Vagina (tissue), 2 donors: ENCODE data around the gene OSBPL10. TPM values are rescaled to one million over a fixed set of nuclear protein-coding genes. Genes with fewer than 3 reads are reported as not detected.

Source experiments
- DNase-seq, 2 donors: peaks; one replicate each; pipeline ENCODE4 v3.0.0-alpha.2; 2017; ENCODE audit errors: extremely low spot score in 2 of 2
- H3K27ac ChIP-seq: fragments of 200-600 bp; sonication (generic); one replicate; pipeline ENCODE4 v1.5.1; 2019
- H3K27me3 ChIP-seq: fragments of 200-600 bp; sonication (generic); one replicate; pipeline ENCODE4 v1.5.1; 2019
- H3K36me3 ChIP-seq, 2 donors: fragments of 200-600 bp; sonication (generic); one replicate each; pipeline ENCODE4 v1.5.1; 2017 to 2019
- H3K4me1 ChIP-seq: fragments of 200-600 bp; sonication (generic); one replicate; pipeline ENCODE4 v1.5.1; 2019
- H3K4me3 ChIP-seq, 2 donors: fragments of 200-600 bp; sonication (generic); 1 replicate in 1 of 2; 2 replicates in 1 of 2; pipeline ENCODE4 v1.5.1; 2016 to 2019
- H3K9me3 ChIP-seq: fragments of 200-600 bp; sonication (generic); one replicate; pipeline ENCODE4 v1.5.1; 2019
- POLR2A ChIP-seq, 2 donors: fragments of 450-650 bp; IDR thresholded peaks; one replicate each; pipeline ENCODE4 v1.6.1; 2017; ENCODE audit warnings: antibody characterized with exemption in 2 of 2, mild to moderate bottlenecking in 2 of 2, moderate library complexity in 2 of 2
- POLR2AphosphoS5 ChIP-seq, 2 donors: sonication (generic); formaldehyde crosslinking; IDR thresholded peaks; one replicate each; pipeline ENCODE4 v1.9.0; 2017; ENCODE audit warnings: antibody characterized with exemption in 2 of 2, mild to moderate bottlenecking in 2 of 2, low read depth in 1 of 2; ENCODE audit not compliant: insufficient read depth in 1 of 2
- intact Hi-C: fragments of 100-400 bp; cut with DNase I; formaldehyde crosslinking; loops from one replicate; pipeline ENCODE4 v1.15.1; 2023
- total RNA-seq: library from RNA; depleted of rRNA; stranded (reverse); fragments of >200 nt; gene quantifications from one replicate; pipeline ENCODE4 v1.2.3, GENCODE V29; 2016
- TF ChIP-seq, protein P1 (sequence below), 3 experiments: fragments of 450-650 bp in 2 of 3; fragments of 200-600 bp in 1 of 3; sonication (generic) in 1 of 3; IDR thresholded peaks; one replicate each; pipeline ENCODE4 v1.5.1; 2017 to 2019; ENCODE audit warnings: antibody characterized with exemption in 3 of 3, mild to moderate bottlenecking in 2 of 3, moderate library complexity in 2 of 3

OSBPL10 gene
- total RNA-seq, 1 donor from 2014 or later, result 33.9 TPM

DNA sequence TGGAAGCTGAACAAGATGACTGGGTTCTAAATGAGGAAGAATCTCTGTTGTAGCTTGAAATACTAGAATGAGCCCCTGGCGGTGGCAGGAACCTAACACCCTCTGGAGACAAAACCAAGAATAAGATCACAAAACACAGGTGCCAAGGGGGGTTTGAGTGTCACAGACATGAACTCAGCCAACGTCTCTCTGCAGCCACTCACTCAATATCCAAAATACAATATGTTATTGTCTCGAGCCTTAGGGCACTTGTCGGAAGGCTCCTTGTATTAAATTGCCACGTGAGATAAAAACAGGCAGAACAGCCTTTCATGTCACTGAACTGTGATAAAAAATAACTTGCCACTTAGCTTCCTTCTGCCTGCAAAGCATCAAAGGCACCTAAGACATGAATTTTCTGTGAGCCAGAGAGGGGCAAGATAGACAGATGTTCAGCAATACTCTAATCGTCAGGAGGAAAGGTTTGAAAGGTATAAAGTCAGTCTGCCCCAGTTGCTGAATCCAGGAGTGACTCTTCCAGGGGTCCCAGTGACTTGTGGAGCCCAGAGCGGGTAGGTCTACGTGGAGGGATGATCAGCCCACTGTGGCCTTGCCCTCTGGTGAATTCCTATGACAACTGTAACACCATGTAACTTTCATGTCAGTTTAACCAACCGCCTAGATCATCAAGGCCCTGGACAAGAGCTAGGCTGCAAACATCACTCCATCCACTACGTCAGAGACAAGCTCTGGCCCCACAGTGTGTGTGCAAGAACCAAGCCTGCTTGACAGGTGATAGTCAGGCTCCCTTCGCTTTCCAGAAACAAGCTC lies 165.2 kb downstream of the OSBPL10 start:
- no peaks in the 10 kb centered on the region for H3K9me3 ChIP-seq
- H3K4me1 ChIP-seq, result no peaks in the 10 kb centered on the region
- no peaks in the 10 kb centered on the region for H3K36me3 ChIP-seq
- no peak overlapping the region for H3K27ac ChIP-seq
- DNase-seq, result no peak
- intact Hi-C loops, result no loop called here
- H3K27me3 ChIP-seq, result no peaks in the 10 kb centered on the region
- TF ChIP-seq POLR2A (IDR thresholded peaks at IDR 0.05) (no peak), POLR2AphosphoS5 (IDR thresholded peaks at IDR 0.05; ENCODE audit: insufficient read depth in 1 of 2, low read depth in 1 of 2) (no peak)
- TF ChIP-seq, protein P1, sequence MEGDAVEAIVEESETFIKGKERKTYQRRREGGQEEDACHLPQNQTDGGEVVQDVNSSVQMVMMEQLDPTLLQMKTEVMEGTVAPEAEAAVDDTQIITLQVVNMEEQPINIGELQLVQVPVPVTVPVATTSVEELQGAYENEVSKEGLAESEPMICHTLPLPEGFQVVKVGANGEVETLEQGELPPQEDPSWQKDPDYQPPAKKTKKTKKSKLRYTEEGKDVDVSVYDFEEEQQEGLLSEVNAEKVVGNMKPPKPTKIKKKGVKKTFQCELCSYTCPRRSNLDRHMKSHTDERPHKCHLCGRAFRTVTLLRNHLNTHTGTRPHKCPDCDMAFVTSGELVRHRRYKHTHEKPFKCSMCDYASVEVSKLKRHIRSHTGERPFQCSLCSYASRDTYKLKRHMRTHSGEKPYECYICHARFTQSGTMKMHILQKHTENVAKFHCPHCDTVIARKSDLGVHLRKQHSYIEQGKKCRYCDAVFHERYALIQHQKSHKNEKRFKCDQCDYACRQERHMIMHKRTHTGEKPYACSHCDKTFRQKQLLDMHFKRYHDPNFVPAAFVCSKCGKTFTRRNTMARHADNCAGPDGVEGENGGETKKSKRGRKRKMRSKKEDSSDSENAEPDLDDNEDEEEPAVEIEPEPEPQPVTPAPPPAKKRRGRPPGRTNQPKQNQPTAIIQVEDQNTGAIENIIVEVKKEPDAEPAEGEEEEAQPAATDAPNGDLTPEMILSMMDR (IDR thresholded peaks at IDR 0.05), result no peak
- H3K4me3 ChIP-seq, result no peak overlapping the region

DNA sequence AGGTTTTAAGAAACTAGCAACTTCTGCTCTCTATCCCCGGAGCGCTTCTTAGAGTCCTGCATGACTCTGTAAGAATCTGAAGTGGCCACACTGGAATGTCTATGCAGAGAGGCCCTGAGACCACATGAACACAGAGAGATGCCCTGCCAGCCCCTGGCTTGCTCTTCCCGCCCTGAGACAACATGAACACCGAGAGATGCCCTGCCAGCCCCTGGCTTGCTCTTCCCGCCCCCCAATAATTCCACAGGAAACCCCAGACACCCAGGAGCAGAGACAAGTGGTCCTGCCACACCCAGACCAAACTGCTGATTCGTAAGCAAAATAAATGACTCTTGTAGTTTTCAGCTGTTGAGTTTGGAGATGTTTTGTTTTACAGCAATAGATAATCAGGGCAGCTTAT lies 166.1 kb downstream of the OSBPL10 start:
- no peak overlapping the region for H3K27ac ChIP-seq
- H3K4me3 ChIP-seq, result no peak overlapping the region
- DNase-seq, result no peak
- H3K36me3 ChIP-seq, result no peaks in the 10 kb centered on the region
- H3K27me3 ChIP-seq, result no peaks in the 10 kb centered on the region
- intact Hi-C loops, result no loop called here
- TF ChIP-seq, protein P1 (IDR thresholded peaks at IDR 0.05), result no peak
- TF ChIP-seq POLR2A (IDR thresholded peaks at IDR 0.05), result no peak
- TF ChIP-seq POLR2AphosphoS5 (IDR thresholded peaks at IDR 0.05; ENCODE audit: insufficient read depth in 1 of 2, low read depth in 1 of 2), result no peak
- no peaks in the 10 kb centered on the region for H3K4me1 ChIP-seq
- H3K9me3 ChIP-seq, result no peaks in the 10 kb centered on the region

DNA sequence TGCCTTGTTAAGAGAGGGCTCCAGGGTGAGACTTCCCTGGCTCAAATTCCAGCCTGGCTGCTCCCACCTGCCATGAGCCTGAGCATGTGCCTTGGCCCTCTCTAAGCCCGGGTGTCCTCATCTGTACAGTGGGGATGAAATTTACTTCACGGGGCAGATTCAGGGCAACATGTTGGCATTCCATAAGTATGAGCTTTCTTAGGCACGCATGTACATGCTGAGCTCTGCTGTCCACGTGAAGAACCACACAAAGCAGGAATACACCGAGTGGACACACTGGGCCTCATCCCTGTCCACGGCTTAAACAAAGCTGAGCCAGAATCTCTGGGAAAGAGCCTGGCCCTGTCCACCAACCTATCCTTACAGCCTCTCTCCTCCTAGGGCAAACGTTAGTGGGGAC lies 167.4 kb downstream of the OSBPL10 start:
- TF ChIP-seq, protein P1 (IDR thresholded peaks at IDR 0.05), result no peak
- TF ChIP-seq POLR2A (IDR thresholded peaks at IDR 0.05) (no peak), POLR2AphosphoS5 (IDR thresholded peaks at IDR 0.05; ENCODE audit: insufficient read depth in 1 of 2, low read depth in 1 of 2) (no peak)
- intact Hi-C loops, result no loop called here
- Histone ChIP-seq H3K27me3 (no peaks in the 10 kb centered on the region), H3K4me1 (no peaks in the 10 kb centered on the region), H3K9me3 (no peaks in the 10 kb centered on the region), H3K27ac (no peak overlapping the region), H3K4me3 (no peak overlapping the region), H3K36me3 (no peaks in the 10 kb centered on the region)
- DNase-seq, result no peak

DNA sequence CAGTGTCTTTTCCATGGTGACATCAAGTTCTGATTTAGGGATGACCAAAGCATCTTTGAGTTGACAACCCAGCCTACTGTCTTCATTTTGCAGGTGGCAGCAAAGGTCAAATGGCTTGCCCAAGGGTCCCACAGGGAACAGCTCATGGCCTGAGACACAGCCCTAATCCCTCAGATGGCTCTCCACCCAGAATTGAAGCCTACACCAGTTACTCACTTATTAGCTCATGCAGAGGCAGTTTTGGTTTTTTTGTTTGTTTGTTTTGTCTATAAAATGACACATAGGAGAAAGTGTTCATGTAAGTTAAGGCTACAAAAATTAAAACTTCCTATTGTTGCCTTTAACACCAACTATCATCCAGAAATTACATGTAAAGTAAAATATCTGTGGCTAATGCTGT lies 167.9 kb downstream of the OSBPL10 start:
- H3K4me1 ChIP-seq, result no peaks in the 10 kb centered on the region
- H3K27ac ChIP-seq, result no peak overlapping the region
- no peak for DNase-seq
- no peaks in the 10 kb centered on the region for H3K9me3 ChIP-seq
- intact Hi-C loops, result no loop called here
- no peaks in the 10 kb centered on the region for H3K36me3 ChIP-seq
- no peaks in the 10 kb centered on the region for H3K27me3 ChIP-seq
- TF ChIP-seq POLR2AphosphoS5 (IDR thresholded peaks at IDR 0.05; ENCODE audit: insufficient read depth in 1 of 2, low read depth in 1 of 2), result no peak
- TF ChIP-seq, protein P1 (IDR thresholded peaks at IDR 0.05), result no peak
- TF ChIP-seq POLR2A (IDR thresholded peaks at IDR 0.05), result no peak
- no peak overlapping the region for H3K4me3 ChIP-seq

DNA sequence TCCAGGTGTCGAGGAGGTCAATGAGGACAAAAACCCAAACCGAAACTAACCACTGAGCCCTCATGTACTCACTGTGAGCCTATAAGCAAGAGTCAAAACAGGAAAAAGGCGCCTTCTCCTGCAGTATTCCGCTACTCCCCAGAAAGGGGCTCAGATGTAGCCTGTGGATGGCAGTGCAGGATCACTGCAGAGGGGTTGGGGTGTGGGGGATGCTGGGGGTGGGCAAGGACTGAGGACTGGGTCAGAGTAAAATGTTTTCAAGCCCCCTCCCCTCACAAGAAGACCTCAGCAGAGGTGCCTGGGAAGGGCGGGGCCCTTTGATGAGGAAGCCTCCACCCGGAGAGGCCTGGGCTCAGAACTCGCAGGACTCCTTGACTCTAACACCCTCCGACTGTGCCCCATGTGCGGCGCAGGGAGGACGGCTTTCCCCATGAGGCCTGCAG lies 170.1 kb downstream of the OSBPL10 start:
- intact Hi-C loops, result no loop called here
- Histone ChIP-seq H3K4me1 (no peaks in the 10 kb centered on the region), H3K27ac (no peak overlapping the region), H3K9me3 (no peaks in the 10 kb centered on the region), H3K4me3 (no peak overlapping the region), H3K36me3 (no peaks in the 10 kb centered on the region), H3K27me3 (no peaks in the 10 kb centered on the region)
- no peak for TF ChIP-seq POLR2AphosphoS5 (IDR thresholded peaks at IDR 0.05; ENCODE audit: insufficient read depth in 1 of 2, low read depth in 1 of 2)
- no peak for TF ChIP-seq POLR2A (IDR thresholded peaks at IDR 0.05)
- TF ChIP-seq, protein P1 (IDR thresholded peaks at IDR 0.05), result no peak
- DNase-seq, result no peak
